Vagina (tissue), 2 donors: ENCODE measurements around the gene TSPAN9.

Experiments used
- POLR2A ChIP-seq, 2 donors: fragments of 450-650 bp; IDR thresholded peaks; one replicate each; pipeline ENCODE4 v1.6.1; 2017; ENCODE audit warnings: antibody characterized with exemption in 2 of 2, mild to moderate bottlenecking in 2 of 2, moderate library complexity in 2 of 2
- POLR2AphosphoS5 ChIP-seq, 2 donors: sonication (generic); formaldehyde crosslinking; IDR thresholded peaks; one replicate each; pipeline ENCODE4 v1.9.0; 2017; ENCODE audit warnings: antibody characterized with exemption in 2 of 2, mild to moderate bottlenecking in 2 of 2, low read depth in 1 of 2; ENCODE audit not compliant: insufficient read depth in 1 of 2
- TF ChIP-seq, protein P1 (sequence below), 3 experiments: fragments of 450-650 bp in 2 of 3; fragments of 200-600 bp in 1 of 3; sonication (generic) in 1 of 3; IDR thresholded peaks; one replicate each; pipeline ENCODE4 v1.5.1; 2017 to 2019; ENCODE audit warnings: antibody characterized with exemption in 3 of 3, mild to moderate bottlenecking in 2 of 3, moderate library complexity in 2 of 3

- TF ChIP-seq POLR2A (IDR thresholded peaks at IDR 0.05) (no peak), POLR2AphosphoS5 (IDR thresholded peaks at IDR 0.05; ENCODE audit: insufficient read depth in 1 of 2, low read depth in 1 of 2) (no peak)
- TF ChIP-seq, protein P1, sequence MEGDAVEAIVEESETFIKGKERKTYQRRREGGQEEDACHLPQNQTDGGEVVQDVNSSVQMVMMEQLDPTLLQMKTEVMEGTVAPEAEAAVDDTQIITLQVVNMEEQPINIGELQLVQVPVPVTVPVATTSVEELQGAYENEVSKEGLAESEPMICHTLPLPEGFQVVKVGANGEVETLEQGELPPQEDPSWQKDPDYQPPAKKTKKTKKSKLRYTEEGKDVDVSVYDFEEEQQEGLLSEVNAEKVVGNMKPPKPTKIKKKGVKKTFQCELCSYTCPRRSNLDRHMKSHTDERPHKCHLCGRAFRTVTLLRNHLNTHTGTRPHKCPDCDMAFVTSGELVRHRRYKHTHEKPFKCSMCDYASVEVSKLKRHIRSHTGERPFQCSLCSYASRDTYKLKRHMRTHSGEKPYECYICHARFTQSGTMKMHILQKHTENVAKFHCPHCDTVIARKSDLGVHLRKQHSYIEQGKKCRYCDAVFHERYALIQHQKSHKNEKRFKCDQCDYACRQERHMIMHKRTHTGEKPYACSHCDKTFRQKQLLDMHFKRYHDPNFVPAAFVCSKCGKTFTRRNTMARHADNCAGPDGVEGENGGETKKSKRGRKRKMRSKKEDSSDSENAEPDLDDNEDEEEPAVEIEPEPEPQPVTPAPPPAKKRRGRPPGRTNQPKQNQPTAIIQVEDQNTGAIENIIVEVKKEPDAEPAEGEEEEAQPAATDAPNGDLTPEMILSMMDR (IDR thresholded peaks at IDR 0.05): no peak
Observed at GRCh38 chr12:3227076-3227975, 150.1 kb downstream of the TSPAN9 start.
